Epithelial cell of prostate (primary cell): Measurements from ENCODE around the gene NUDC.
"Not testable (repeated sequence)": the region's sequence is repeated elsewhere in the genome, so short reads cannot be mapped to it uniquely, and the experiment has no call there.

Experiments
- DNase-seq: peaks from one replicate; pipeline ENCODE4 v3.0.0-alpha.2; 2011; ENCODE audit warnings: low read depth, low spot score
- H3K27ac ChIP-seq: fragments of 450-650 bp; 2 replicates; pipeline ENCODE4 v1.5.1; 2017; ENCODE audit warnings: mild to moderate bottlenecking

Gene NUDC

GRCh38 chr1:26921540-26922430 lies at the start of gene NUDC:
TSS of gene NUDC (plus strand) at chr1:26921743. CDS start at chr1:26921849, 106 bp downstream.
- DNase-seq = peak; percentile 82
- H3K27ac ChIP-seq = peak within 1 kb of the TSS; percentile 65

DNA sequence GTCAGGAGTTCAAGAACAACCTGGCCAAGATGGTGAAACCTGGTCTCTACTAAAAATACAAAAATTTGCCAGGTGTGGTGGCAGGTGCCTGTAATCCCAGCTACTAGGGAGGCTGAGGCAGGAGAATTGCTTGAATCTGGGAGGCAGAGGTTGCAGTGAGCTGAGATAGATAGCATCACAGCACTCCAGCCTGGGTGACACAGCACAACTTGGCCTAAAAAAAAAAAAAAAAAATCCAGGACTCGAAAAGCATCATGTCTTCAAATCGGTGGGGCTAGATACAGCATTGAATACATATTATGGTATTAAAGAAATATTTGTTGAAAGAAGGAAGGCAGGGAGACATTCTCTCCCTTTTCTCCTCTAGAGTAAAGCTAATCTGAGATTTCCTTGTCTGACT lies 48.4 kb upstream of the NUDC start:
- DNase-seq = not testable (repeated sequence)
- H3K27ac ChIP-seq = peak overlapping the region; percentile 50

- no peak for DNase-seq
- no peak overlapping the region for H3K27ac ChIP-seq
Measured at GRCh38 chr1:26874896-26875295, 46.6 kb upstream of the NUDC start.

DNA sequence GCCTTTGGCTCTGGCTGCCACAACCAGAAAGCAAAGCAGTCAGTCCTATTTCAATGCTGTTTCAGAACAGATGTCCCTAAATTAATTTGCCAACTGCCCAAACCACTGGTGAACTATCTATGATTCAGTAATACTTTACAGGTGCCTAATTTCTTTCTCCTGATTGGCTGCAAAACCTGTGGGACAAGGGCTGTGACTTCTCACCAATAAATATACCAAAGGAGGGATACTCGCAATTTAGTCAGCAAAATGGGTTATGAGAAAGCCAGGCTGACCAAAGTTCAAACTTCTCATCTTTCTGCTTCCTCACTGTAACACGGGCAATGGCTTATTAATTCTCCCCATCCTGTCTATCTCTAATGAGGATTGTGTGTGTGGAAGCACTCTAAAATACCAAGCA lies 44.2 kb upstream of the NUDC start:
- no peak for DNase-seq
- peak overlapping the region; percentile 34 for H3K27ac ChIP-seq

GRCh38 chr1:26879793-26880192 lies 41.8 kb upstream of the NUDC start:
- no peak overlapping the region for H3K27ac ChIP-seq
- DNase-seq = no peak

DNA sequence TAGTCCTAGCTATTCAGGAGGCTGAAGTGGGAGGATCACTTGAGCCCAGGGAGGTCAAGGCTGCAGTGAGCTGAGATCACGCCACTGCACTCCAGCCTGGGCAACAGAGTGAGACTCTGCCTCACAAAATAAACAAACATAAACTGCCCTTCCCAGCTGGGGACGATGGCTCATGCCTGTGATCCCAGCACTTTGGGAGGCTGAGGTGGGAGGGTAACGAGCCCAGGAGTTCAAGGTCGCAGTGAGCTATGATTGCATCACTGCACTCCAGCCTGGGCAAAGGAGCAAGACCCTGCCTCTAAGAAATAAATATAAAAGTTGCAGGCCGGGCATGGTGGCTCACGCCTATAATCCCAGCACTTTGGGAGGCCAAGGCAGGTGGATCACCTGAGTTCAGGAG lies 39.9 kb upstream of the NUDC start:
- not testable (repeated sequence) for DNase-seq, H3K27ac ChIP-seq

DNA sequence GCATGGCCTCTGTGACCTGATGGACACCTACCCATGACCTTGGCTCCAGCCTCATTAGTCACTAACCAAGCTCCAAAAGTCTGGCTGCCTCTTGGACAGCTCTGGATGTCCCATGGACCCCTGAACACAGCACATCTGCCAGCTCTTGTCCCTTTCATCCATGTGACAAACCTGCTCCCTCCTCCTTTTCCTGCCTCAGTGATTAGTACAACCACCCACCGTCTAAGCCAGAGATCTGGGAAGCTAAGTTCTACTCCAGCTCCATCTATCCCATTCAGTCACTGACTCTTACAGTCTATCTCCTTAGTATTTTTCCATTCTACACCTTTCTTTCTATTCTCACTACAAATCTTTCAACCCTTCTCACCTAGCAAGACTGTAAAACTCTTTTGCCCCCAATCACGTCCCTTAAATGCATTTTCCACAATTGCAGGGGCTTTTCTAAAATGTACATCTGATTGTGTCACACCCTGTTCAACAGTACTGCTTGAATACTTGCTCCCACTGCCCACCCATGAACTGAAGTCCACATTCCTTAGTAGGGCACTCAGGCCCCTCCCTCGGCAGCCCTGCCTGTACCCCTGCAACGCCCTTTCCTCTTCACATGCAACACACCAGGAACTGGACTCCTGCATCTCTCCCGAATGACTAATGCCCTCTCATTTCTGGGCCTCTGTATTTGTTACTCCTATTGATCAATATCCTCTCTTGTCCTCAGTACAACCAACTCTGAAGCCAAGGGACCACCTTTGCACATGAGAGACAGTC lies 38.7 kb upstream of the NUDC start:
- H3K27ac ChIP-seq = no peak overlapping the region

GRCh38 chr1:26887125-26887524 lies 34.4 kb upstream of the NUDC start:
- no peak overlapping the region for H3K27ac ChIP-seq
- DNase-seq = no peak

More for the DNA sequence above, 38.7 kb upstream of the NUDC start:
- no peak for DNase-seq

DNA sequence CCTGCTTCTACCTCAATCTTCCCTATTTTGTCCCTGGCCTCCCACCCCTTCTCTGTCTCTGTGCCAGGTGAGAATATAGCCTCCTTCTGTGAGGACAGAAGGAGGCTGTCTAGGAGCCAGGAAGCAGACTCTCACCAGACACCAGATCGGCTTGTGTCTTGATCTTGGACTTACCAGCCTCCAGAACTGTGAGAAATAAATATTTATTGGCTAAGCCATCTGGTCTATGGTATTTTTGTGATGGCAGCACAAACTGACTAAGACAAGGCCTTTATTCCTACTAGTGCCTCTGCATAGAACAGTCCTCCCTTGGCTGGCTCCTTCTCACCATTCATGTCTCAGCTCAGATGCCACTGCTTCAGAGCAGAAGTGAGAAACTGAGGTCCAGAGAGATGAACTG lies 33.3 kb upstream of the NUDC start:
- H3K27ac ChIP-seq = no peak overlapping the region
- DNase-seq = no peak

DNA sequence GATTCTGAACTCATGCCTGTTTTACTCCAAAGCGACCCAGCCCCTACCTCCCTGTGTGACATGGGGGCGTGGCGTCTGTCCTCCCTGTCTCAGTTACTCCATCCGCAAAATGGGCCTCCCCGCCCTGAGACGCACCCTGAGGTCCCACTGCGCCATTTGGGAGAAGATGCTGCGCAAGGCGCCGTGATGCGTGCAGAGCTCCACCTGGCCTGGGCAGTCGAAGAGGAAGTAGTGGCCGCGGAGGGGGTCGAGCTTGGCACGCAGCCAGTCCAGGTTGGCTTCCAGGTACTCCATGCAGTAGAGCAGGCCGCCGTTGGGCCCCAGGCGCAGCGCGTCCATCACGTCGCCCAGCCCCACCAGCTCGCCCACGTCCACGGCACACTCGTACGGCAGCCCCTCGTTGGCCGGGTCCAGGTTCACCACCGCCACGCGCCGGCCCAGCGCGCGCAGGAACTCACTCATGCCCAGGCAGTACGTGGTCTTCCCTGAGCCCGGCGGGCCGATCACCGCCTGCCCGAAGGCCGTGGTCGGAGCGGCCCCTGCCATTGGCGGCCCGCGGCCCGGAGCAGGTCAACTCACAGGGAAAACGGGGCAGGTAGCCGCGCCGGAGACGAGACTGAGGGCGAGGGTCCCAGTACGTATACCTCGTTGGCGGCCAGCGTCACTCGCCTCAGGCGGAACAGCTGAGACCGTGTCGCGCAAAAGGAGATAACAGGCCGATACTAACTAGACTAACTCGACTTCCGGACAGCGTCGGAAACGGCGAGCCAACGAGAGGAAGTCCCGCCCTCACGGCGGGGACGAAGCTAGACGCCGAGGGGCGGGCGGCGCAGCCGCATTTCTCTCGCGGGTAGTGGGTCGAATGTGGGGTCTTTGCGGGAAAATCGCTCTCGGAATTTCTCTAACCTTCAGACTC lies 31.7 kb upstream of the NUDC start, which contains the start of gene GPN2:
Gene GPN2, minus strand, starts transcription at position 733 of the 916 bp plus-strand sequence. Its CDS starts 187 bp downstream, at position 546.
- DNase-seq = no peak
- peak within 1 kb of the TSS; percentile 87 for H3K27ac ChIP-seq

GRCh38 chr1:26890467-26890796 lies 31.1 kb upstream of the NUDC start:
- DNase-seq = no peak
- H3K27ac ChIP-seq = peak overlapping the region; percentile 87

GRCh38 chr1:26894263-26894662 lies 27.3 kb upstream of the NUDC start:
- peak overlapping the region; percentile 81 for H3K27ac ChIP-seq
- DNase-seq = no peak

- no peak overlapping the region for H3K27ac ChIP-seq
- no peak for DNase-seq
Measured at GRCh38 chr1:26897351-26897750, 24.2 kb upstream of the NUDC start.

- peak within 1 kb of the TSS; percentile 85 for H3K27ac ChIP-seq
- DNase-seq = peak; percentile 78
Measured at GRCh38 chr1:26900001-26900814, 21.3 kb upstream of the NUDC start, which contains the start of gene GPATCH3. TSS of gene GPATCH3 (minus strand) at chr1:26900467. CDS start at chr1:26900442, 25 bp downstream.

DNA sequence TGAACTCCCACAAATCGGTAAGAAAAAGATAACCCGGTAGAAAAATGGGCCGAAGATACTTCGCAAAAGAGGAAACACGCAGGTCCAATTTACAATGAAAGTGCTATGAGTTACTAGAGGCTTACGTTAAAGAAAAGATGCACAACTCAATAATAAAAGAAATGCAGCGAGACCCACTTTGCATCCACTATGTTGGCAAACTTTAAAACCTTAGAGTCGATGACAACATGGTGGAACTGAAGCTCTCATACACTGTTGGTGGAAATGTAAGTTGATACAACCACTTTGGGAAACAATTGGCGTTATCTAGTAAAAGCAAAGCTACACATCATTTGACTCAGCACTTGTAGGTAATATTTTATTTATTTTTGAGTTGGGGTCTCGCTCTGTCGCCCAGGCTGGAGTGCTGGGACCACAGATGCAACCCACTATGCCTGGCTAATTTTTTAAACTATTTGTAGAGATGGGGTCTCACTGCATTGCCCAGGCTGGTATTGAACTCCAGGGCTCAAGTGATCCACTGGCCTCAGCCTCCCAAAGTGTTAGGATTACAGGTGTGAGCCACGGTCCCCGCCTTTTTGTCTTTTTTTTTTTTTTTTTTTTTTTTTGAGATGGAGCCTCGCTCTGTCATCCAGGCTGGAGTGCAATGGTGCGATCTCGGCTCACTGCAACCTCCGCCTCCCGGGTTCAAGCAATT lies 20.6 kb upstream of the NUDC start:
- DNase-seq = no peak
- peak overlapping the region; percentile 85 for H3K27ac ChIP-seq

GRCh38 chr1:26907071-26907917 lies 14.2 kb upstream of the NUDC start:
- peak overlapping the region; percentile 44 for H3K27ac ChIP-seq
- DNase-seq = peak; percentile 93

- H3K27ac ChIP-seq = no peak overlapping the region
- no peak for DNase-seq
Measured at GRCh38 chr1:26909951-26910342, 11.6 kb upstream of the NUDC start.
